ENCODE data around the gene RBFOX1. TPM values are rescaled to one million over a fixed set of nuclear protein-coding genes. Genes with fewer than 3 reads are reported as not detected.

The RBFOX1 gene
- total and polyA plus RNA-seq, 2 donors (not counting 1 experiment from before 2014, with no cell fraction given) = not detected

GRCh38 chr16:7376227-7376626 is 43.6 kb downstream of the RBFOX1 start:
- no peak overlapping the region for H3K27ac Mint-ChIP-seq
- no CpG with 5 or more reads among the region's 5 CpGs for WGBS (ENCODE audit: insufficient coverage)
- no peaks in the 10 kb centered on the region for H3K79me2 ChIP-seq (ENCODE audit: control insufficient read depth, insufficient read depth, low read length)
- H3K9me3 Mint-ChIP-seq (ENCODE audit: insufficient read depth) = peaks cover 4% of the 10 kb centered on the region
- TF ChIP-seq CTCF (IDR thresholded peaks at IDR 0.05) (no peak), EZH2 (IDR thresholded peaks at IDR 0.05; ENCODE audit: borderline replicate concordance, insufficient read depth, low read depth, low read length, poor library complexity, severe bottlenecking) (no peak)
- no peaks in the 10 kb centered on the region for H3K4me1 ChIP-seq (ENCODE audit: control insufficient read depth in 2 of 2, insufficient read depth in 2 of 2, low read length in 2 of 2)
- H3K4me3 Mint-ChIP-seq = no peak overlapping the region
- no peak overlapping the region for H3K4me2 ChIP-seq (replicated peaks; ENCODE audit: low read depth, low read length, poor library complexity, severe bottlenecking)
- intact Hi-C loops (cut with micrococcal nuclease) = no loop called here
- CTCF ChIA-PET = no interaction called here
- no peaks in the 10 kb centered on the region for H3K27me3 ChIP-seq (replicated peaks in 1 of 4; ENCODE audit: control extremely low read depth in 1 of 4, control insufficient read depth in 3 of 4, insufficient read depth in 4 of 4, low read length in 3 of 4)
- no peaks in the 10 kb centered on the region for H3K27me3 Mint-ChIP-seq
- no peak overlapping the region for H3K4me3 ChIP-seq (ENCODE audit: control extremely low read depth in 1 of 5, extremely low read depth in 1 of 5, insufficient read depth in 1 of 5, low read depth in 2 of 5, low read length in 4 of 5)
- DNase-seq (no peak), ATAC-seq (ENCODE audit: low read depth) (no peak)
- H3K4me1 Mint-ChIP-seq = no peaks in the 10 kb centered on the region
- no peaks in the 10 kb centered on the region for H4K20me1 ChIP-seq (ENCODE audit: control insufficient read depth, insufficient read depth, low read length, poor library complexity, severe bottlenecking)
- POLR2A ChIA-PET = no interaction called here
- no peaks in the 10 kb centered on the region for H3K9me3 ChIP-seq (ENCODE audit: control extremely low read depth in 1 of 3, control insufficient read depth in 2 of 3, insufficient read depth in 1 of 3, low read length in 2 of 3)
- H3K36me3 ChIP-seq (replicated peaks in 1 of 2; ENCODE audit: control extremely low read depth in 1 of 2, control insufficient read depth in 1 of 2, extremely low read depth in 1 of 2, insufficient read depth in 2 of 2, low read length in 1 of 2) = no peaks in the 10 kb centered on the region
- no peak overlapping the region for H3K27ac ChIP-seq (ENCODE audit: low read length in 2 of 2)
- no peak overlapping the region for H3K9ac ChIP-seq (ENCODE audit: low read length)
- no peak overlapping the region for H2AFZ ChIP-seq (ENCODE audit: insufficient read depth, low read depth, low read length, poor library complexity, severe bottlenecking)

DNA sequence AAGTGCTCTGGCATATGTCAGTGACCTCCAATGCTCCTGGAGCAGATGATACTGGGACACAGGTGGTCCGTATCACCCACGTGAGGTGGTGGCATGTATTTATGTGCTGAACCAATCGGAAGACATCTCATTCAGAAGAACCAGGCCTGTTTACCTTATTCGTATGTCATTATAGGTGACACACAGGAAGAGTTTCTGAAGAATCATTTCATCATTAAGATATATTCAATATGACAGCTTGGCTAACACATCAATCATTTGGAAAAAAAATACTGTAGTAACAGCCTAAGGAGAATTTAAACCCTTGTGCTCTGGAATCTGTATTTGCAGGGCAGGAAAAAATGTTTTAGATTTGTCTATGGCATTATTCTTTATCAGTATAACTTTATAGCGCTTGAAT is 44.6 kb downstream of the RBFOX1 start:
- intact Hi-C loops (cut with micrococcal nuclease) = no loop called here
- Histone ChIP-seq H3K27me3 (replicated peaks in 1 of 4; ENCODE audit: control extremely low read depth in 1 of 4, control insufficient read depth in 3 of 4, insufficient read depth in 4 of 4, low read length in 3 of 4) (no peaks in the 10 kb centered on the region), H3K4me3 (ENCODE audit: control extremely low read depth in 1 of 5, extremely low read depth in 1 of 5, insufficient read depth in 1 of 5, low read depth in 2 of 5, low read length in 4 of 5) (no peak overlapping the region), H3K79me2 (ENCODE audit: control insufficient read depth, insufficient read depth, low read length) (no peaks in the 10 kb centered on the region), H3K9me3 (ENCODE audit: control extremely low read depth in 1 of 3, control insufficient read depth in 2 of 3, insufficient read depth in 1 of 3, low read length in 2 of 3) (no peaks in the 10 kb centered on the region), H3K9ac (ENCODE audit: low read length) (no peak overlapping the region), H2AFZ (ENCODE audit: insufficient read depth, low read depth, low read length, poor library complexity, severe bottlenecking) (no peak overlapping the region), H3K4me2 (replicated peaks; ENCODE audit: low read depth, low read length, poor library complexity, severe bottlenecking) (no peak overlapping the region), H3K36me3 (replicated peaks in 1 of 2; ENCODE audit: control extremely low read depth in 1 of 2, control insufficient read depth in 1 of 2, extremely low read depth in 1 of 2, insufficient read depth in 2 of 2, low read length in 1 of 2) (no peaks in the 10 kb centered on the region), H3K27ac (ENCODE audit: low read length in 2 of 2) (no peak overlapping the region), H4K20me1 (ENCODE audit: control insufficient read depth, insufficient read depth, low read length, poor library complexity, severe bottlenecking) (no peaks in the 10 kb centered on the region), H3K4me1 (ENCODE audit: control insufficient read depth in 2 of 2, insufficient read depth in 2 of 2, low read length in 2 of 2) (no peaks in the 10 kb centered on the region)
- Mint-ChIP-seq H3K9me3 (ENCODE audit: insufficient read depth) (peaks cover 4% of the 10 kb centered on the region), H3K27ac (no peak overlapping the region), H3K4me3 (no peak overlapping the region), H3K27me3 (no peaks in the 10 kb centered on the region), H3K4me1 (no peaks in the 10 kb centered on the region)
- POLR2A ChIA-PET = no interaction called here
- CTCF ChIA-PET = no interaction called here
- TF ChIP-seq EZH2 (IDR thresholded peaks at IDR 0.05; ENCODE audit: borderline replicate concordance, insufficient read depth, low read depth, low read length, poor library complexity, severe bottlenecking) (no peak), CTCF (IDR thresholded peaks at IDR 0.05) (no peak)
- WGBS (ENCODE audit: insufficient coverage) = 93% methylated on average over 2 of the region's 5 CpGs
- DNase-seq (no peak), ATAC-seq (ENCODE audit: low read depth) (no peak)
